Astrocyte (in vitro differentiated cells and primary cell): Measurements from ENCODE around the gene ENOX1. TPM values are rescaled to one million over a fixed set of nuclear protein-coding genes. Genes with fewer than 3 reads are reported as not detected.

Experiments
- DNase-seq: peaks from one replicate; pipeline ENCODE4 v3.0.0-alpha.2; 2010; ENCODE audit warnings: low read depth
- FAIRE-seq: peaks from 2 replicates; lab custom pipeline; 2011; peaks lifted over from hg19 to GRCh38; lab: Jason Lieb, UNC
- H2AFZ ChIP-seq: 2 replicates; pipeline ENCODE4 v1.6.0; 2012; ENCODE audit warnings: low read depth, low read length, inconsistent platforms
- H3K27ac ChIP-seq: 2 replicates; pipeline ENCODE4 v1.5.1; 2011; ENCODE audit warnings: low read depth, low read length, inconsistent platforms
- H3K27me3 ChIP-seq: 2 replicates; pipeline ENCODE4 v1.6.0; 2011; ENCODE audit warnings: low read length, inconsistent platforms; ENCODE audit not compliant: insufficient read depth
- H3K36me3 ChIP-seq: 2 replicates; pipeline ENCODE4 v1.5.1; 2011; ENCODE audit warnings: low read length, inconsistent platforms; ENCODE audit not compliant: insufficient read depth
- H3K4me1 ChIP-seq: 2 replicates; pipeline ENCODE4 v1.5.1; 2011; ENCODE audit warnings: low read length, inconsistent platforms; ENCODE audit not compliant: insufficient read depth
- H3K4me2 ChIP-seq: 2 replicates; pipeline ENCODE4 v1.6.0; 2012; ENCODE audit warnings: low read length, inconsistent platforms
- H3K4me3 ChIP-seq: 2 replicates; pipeline ENCODE4 v1.5.1; 2011; ENCODE audit warnings: low read depth, mild to moderate bottlenecking, low read length, inconsistent platforms; ENCODE audit not compliant: insufficient read depth
- H3K79me2 ChIP-seq: 2 replicates; pipeline ENCODE4 v1.6.0; 2012; ENCODE audit warnings: mild to moderate bottlenecking, low read length, inconsistent platforms; ENCODE audit not compliant: insufficient read depth
- H3K9ac ChIP-seq: 2 replicates; pipeline ENCODE4 v1.6.0; 2012; ENCODE audit warnings: mild to moderate bottlenecking, low read length, inconsistent platforms
- H3K9me3 ChIP-seq: 2 replicates; pipeline ENCODE4 v1.5.1; 2012; ENCODE audit warnings: low read depth, mild to moderate bottlenecking, low read length, inconsistent platforms; ENCODE audit not compliant: insufficient read depth
- H4K20me1 ChIP-seq: 2 replicates; pipeline ENCODE4 v1.6.0; 2012; ENCODE audit warnings: low read length, inconsistent platforms; ENCODE audit not compliant: insufficient read depth
- H3K27ac Mint-ChIP-seq: one replicate; pipeline ENCODE4 v1.8.0; 2021; ENCODE audit warnings: mild to moderate bottlenecking, mixed read lengths; ENCODE audit not compliant: unreplicated experiment
- H3K27me3 Mint-ChIP-seq: one replicate; pipeline ENCODE4 v1.8.0; 2021; ENCODE audit warnings: low read depth, mixed read lengths; ENCODE audit not compliant: unreplicated experiment
- H3K36me3 Mint-ChIP-seq: one replicate; pipeline ENCODE4 v1.8.0; 2021; ENCODE audit warnings: low read depth, mixed read lengths; ENCODE audit not compliant: unreplicated experiment
- H3K4me1 Mint-ChIP-seq: one replicate; pipeline ENCODE4 v1.8.0; 2021; ENCODE audit warnings: low read depth, mixed read lengths; ENCODE audit not compliant: unreplicated experiment
- H3K4me3 Mint-ChIP-seq: one replicate; pipeline ENCODE4 v1.8.0; 2021; ENCODE audit warnings: mild to moderate bottlenecking, moderate library complexity, mixed read lengths; ENCODE audit not compliant: unreplicated experiment
- H3K9me3 Mint-ChIP-seq: one replicate; pipeline ENCODE4 v1.8.0; 2021; ENCODE audit warnings: mild to moderate bottlenecking, mixed read lengths; ENCODE audit not compliant: unreplicated experiment
- CTCF ChIP-seq: IDR thresholded peaks from 2 replicates; pipeline ENCODE4 v1.5.1; 2011; ENCODE audit warnings: low read depth, mild to moderate bottlenecking, inconsistent platforms, low read length, moderate library complexity; ENCODE audit not compliant: insufficient read depth
- EZH2 ChIP-seq: IDR thresholded peaks from 2 replicates; pipeline ENCODE4 v1.6.1; 2012; ENCODE audit warnings: mild to moderate bottlenecking, low read length, inconsistent platforms; ENCODE audit not compliant: insufficient read depth
- total RNA-seq: library from RNA; stranded (reverse); gene quantifications from 2 replicates; pipeline ENCODE4 v1.2.1, GENCODE V29; 2021

The ENOX1 gene
- total RNA-seq, 1 donor from 2014 or later: 2.3 TPM

- FAIRE-seq (no peak), DNase-seq (no peak)
- Mint-ChIP-seq H3K27me3 (peaks cover 5% of the 10 kb centered on the region), H3K4me1 (no peaks in the 10 kb centered on the region), H3K27ac (no peak overlapping the region), H3K9me3 (no peaks in the 10 kb centered on the region), H3K4me3 (no peak overlapping the region), H3K36me3 (no peaks in the 10 kb centered on the region)
- no peak for TF ChIP-seq EZH2
- TF ChIP-seq CTCF: no peak
- no peak overlapping the region for H3K4me2 ChIP-seq
- H3K4me1 ChIP-seq: no peaks in the 10 kb centered on the region
- no peaks in the 10 kb centered on the region for H4K20me1 ChIP-seq
- no peak overlapping the region for H3K4me3 ChIP-seq
- no peak overlapping the region for H3K9ac ChIP-seq
- H3K79me2 ChIP-seq: no peaks in the 10 kb centered on the region
- H3K36me3 ChIP-seq: no peaks in the 10 kb centered on the region
- no peaks in the 10 kb centered on the region for H3K9me3 ChIP-seq
- H3K27ac ChIP-seq: no peak overlapping the region
- H3K27me3 ChIP-seq: no peaks in the 10 kb centered on the region
- no peak overlapping the region for H2AFZ ChIP-seq
These were observed 534.8 kb downstream of the ENOX1 start for GRCh38 chr13:43251961-43252360.

GRCh38 chr13:43246382-43246781 is 540.4 kb downstream of the ENOX1 start:
- DNase-seq: no peak
- H3K9me3 ChIP-seq: no peaks in the 10 kb centered on the region
- Mint-ChIP-seq H3K9me3 (no peaks in the 10 kb centered on the region), H3K4me1 (peaks cover 26% of the 10 kb centered on the region), H3K36me3 (no peaks in the 10 kb centered on the region), H3K4me3 (no peak overlapping the region), H3K27ac (no peak overlapping the region), H3K27me3 (peaks cover 6% of the 10 kb centered on the region)
- H3K79me2 ChIP-seq: no peaks in the 10 kb centered on the region
- no peaks in the 10 kb centered on the region for H4K20me1 ChIP-seq
- peaks cover 13% of the 10 kb centered on the region for H3K4me1 ChIP-seq
- H3K36me3 ChIP-seq: no peaks in the 10 kb centered on the region
- no peak for TF ChIP-seq CTCF
- TF ChIP-seq EZH2: no peak
- H2AFZ ChIP-seq: no peak overlapping the region
- no peak overlapping the region for H3K27ac ChIP-seq
- FAIRE-seq: no peak
- no peak overlapping the region for H3K4me3 ChIP-seq
- no peaks in the 10 kb centered on the region for H3K27me3 ChIP-seq
- H3K9ac ChIP-seq: no peak overlapping the region
- no peak overlapping the region for H3K4me2 ChIP-seq

GRCh38 chr13:43245374-43245964 is 541.3 kb downstream of the ENOX1 start:
- Histone ChIP-seq H2AFZ (peak overlapping the region; percentile 28), H3K9me3 (no peaks in the 10 kb centered on the region), H3K4me3 (peak overlapping the region; percentile 37), H3K27ac (peak overlapping the region; percentile 84), H3K36me3 (no peaks in the 10 kb centered on the region), H3K4me1 (peaks cover 13% of the 10 kb centered on the region), H3K9ac (peak overlapping the region; percentile 27), H3K4me2 (peak overlapping the region; percentile 74), H3K79me2 (no peaks in the 10 kb centered on the region), H3K27me3 (no peaks in the 10 kb centered on the region), H4K20me1 (no peaks in the 10 kb centered on the region)
- H3K4me3 Mint-ChIP-seq: no peak overlapping the region
- no peaks in the 10 kb centered on the region for H3K9me3 Mint-ChIP-seq
- no peak for TF ChIP-seq CTCF
- no peak for TF ChIP-seq EZH2
- FAIRE-seq (peak; percentile 68), DNase-seq (peak; percentile 92)
- H3K27me3 Mint-ChIP-seq: peaks cover 8% of the 10 kb centered on the region
- H3K36me3 Mint-ChIP-seq: no peaks in the 10 kb centered on the region
- peaks cover 26% of the 10 kb centered on the region for H3K4me1 Mint-ChIP-seq
- H3K27ac Mint-ChIP-seq: peak overlapping the region; percentile 84
